ENCODE measurements around the gene IL10.
"Not testable (repeated sequence)": the region's sequence is repeated elsewhere in the genome, so short reads cannot be mapped to it uniquely, and the experiment has no call there.

The IL10 gene

GRCh38 chr1:206765771-206766170 is 6.5 kb downstream of the IL10 start:
- not testable (repeated sequence) for DNase-seq (ENCODE audit: low read depth)

GRCh38 chr1:206762741-206763364 is 9.4 kb downstream of the IL10 start:
- not testable (repeated sequence) for DNase-seq (ENCODE audit: low read depth)

GRCh38 chr1:206761159-206761768 is 11.0 kb downstream of the IL10 start:
- no peak for DNase-seq (ENCODE audit: low read depth)

GRCh38 chr1:206760590-206760989 is 11.7 kb downstream of the IL10 start:
- no peak for DNase-seq (ENCODE audit: low read depth)

GRCh38 chr1:206757524-206758266 is 14.6 kb downstream of the IL10 start:
- DNase-seq (ENCODE audit: low read depth), result no peak

- DNase-seq (ENCODE audit: low read depth), result no peak
Measured at GRCh38 chr1:206754011-206754410, 18.3 kb downstream of the IL10 start.

- DNase-seq (ENCODE audit: low read depth), result no peak
Measured at GRCh38 chr1:206753141-206753540, 19.2 kb downstream of the IL10 start.

GRCh38 chr1:206752481-206752880 is 19.8 kb downstream of the IL10 start:
- no peak for DNase-seq (ENCODE audit: low read depth)

- DNase-seq (ENCODE audit: low read depth), result no peak
Measured at GRCh38 chr1:206751891-206752290, 20.4 kb downstream of the IL10 start.

- DNase-seq (ENCODE audit: low read depth), result no peak
Measured at GRCh38 chr1:206748348-206749030, 23.8 kb downstream of the IL10 start.

GRCh38 chr1:206745301-206745700 is 27.0 kb downstream of the IL10 start:
- no peak for DNase-seq (ENCODE audit: low read depth)

- no peak for DNase-seq (ENCODE audit: low read depth)
Measured at GRCh38 chr1:206744683-206745082, 27.6 kb downstream of the IL10 start.

- DNase-seq (ENCODE audit: low read depth), result peak; percentile 28
Measured at GRCh38 chr1:206742719-206743383, 29.4 kb downstream of the IL10 start.

GRCh38 chr1:206741142-206741701 is 31.1 kb downstream of the IL10 start:
- no peak for DNase-seq (ENCODE audit: low read depth)

GRCh38 chr1:206739411-206740076 is 32.8 kb downstream of the IL10 start:
- DNase-seq (ENCODE audit: low read depth), result no peak

- no peak for DNase-seq (ENCODE audit: low read depth)
Measured at GRCh38 chr1:206738370-206739366, 33.6 kb downstream of the IL10 start.

GRCh38 chr1:206737729-206738201 is 34.5 kb downstream of the IL10 start:
- no peak for DNase-seq (ENCODE audit: low read depth)

- no peak for DNase-seq (ENCODE audit: low read depth)
Measured at GRCh38 chr1:206736878-206737728, 35.2 kb downstream of the IL10 start.

GRCh38 chr1:206735553-206736031 is 36.7 kb downstream of the IL10 start:
- DNase-seq (ENCODE audit: low read depth), result no peak

Data from stimulated activated CD8-positive, alpha-beta memory T cell treated with anti-CD3 and anti-CD28 coated beads, Interleukin-4, amount 100 ng/mL, for 24 hours (primary cell).